ENCODE data around the gene C1QTNF3. TPM values are rescaled to one million over a fixed set of nuclear protein-coding genes. Genes with fewer than 3 reads are reported as not detected.

C1QTNF3 gene
- total and polyA plus RNA-seq, 2 of the 8 experiments (the other 6 are each of a cell fraction or from before 2014, with no cell fraction given), result 1.0 to 1.2 TPM

- TF ChIP-seq TBP (IDR thresholded peaks at IDR 0.05; ENCODE audit: low read depth, low read length), result no peak
- TF ChIP-seq KDM5A (IDR thresholded peaks at IDR 0.05; ENCODE audit: low read length), result no peak
- TF ChIP-seq CREB1 (IDR thresholded peaks at IDR 0.05), result no peak
- TF ChIP-seq TAF7 (optimal IDR thresholded peaks at IDR 0.05; ENCODE audit: borderline replicate concordance, low read depth, low read length), result no peak
- TF ChIP-seq GABPA (IDR thresholded peaks at IDR 0.05; ENCODE audit: borderline replicate concordance, insufficient read depth, low read length), result no peak
- TF ChIP-seq EGR1 (IDR thresholded peaks at IDR 0.05; ENCODE audit: borderline replicate concordance, low read depth, low read length), result no peak
- TF ChIP-seq HDAC6 (IDR thresholded peaks at IDR 0.05; ENCODE audit: low read depth, low read length), result no peak
These were observed 26.8 kb downstream of the C1QTNF3 start (continued) for GRCh38 chr5:34016222-34016621.
